Activated T-cell treated with anti-CD3 and anti-CD28 coated beads, Interleukin-2, amount 50 U/mL, for 72 hours (primary cell): ENCODE data around the gene ARL6IP5. TPM values are rescaled to one million over a fixed set of nuclear protein-coding genes. Genes with fewer than 3 reads are reported as not detected.

Source experiments
- ATAC-seq, 2 donors: fragments of 150-1000 bp; cut with Tn5 transposase; replicated peaks in 1 of 2; 2 replicates each; pipeline ENCODE4 v1.10.0; 2021; ENCODE audit warnings: moderate library complexity in 2 of 2, mild to moderate bottlenecking in 1 of 2
- DNase-seq, 2 donors: peaks; one replicate each; pipeline ENCODE4 v3.0.0; 2021 to 2022; ENCODE audit warnings: mixed read lengths in 1 of 2
- H3K27ac Mint-ChIP-seq: one replicate; pipeline ENCODE4 v1.8.0; 2022; ENCODE audit warnings: mild to moderate bottlenecking, moderate library complexity, mixed read lengths
- H3K27me3 Mint-ChIP-seq: one replicate; pipeline ENCODE4 v1.8.0; 2022; ENCODE audit warnings: low read depth, mixed read lengths
- H3K36me3 Mint-ChIP-seq, 2 donors: one replicate each; pipeline ENCODE4 v1.8.0; 2022; ENCODE audit warnings: mixed read lengths in 2 of 2, mild to moderate bottlenecking in 1 of 2; ENCODE audit not compliant: insufficient read depth in 2 of 2
- H3K4me1 Mint-ChIP-seq: one replicate; pipeline ENCODE4 v1.8.0; 2022; ENCODE audit warnings: low read depth, mixed read lengths
- H3K4me3 Mint-ChIP-seq, 2 donors: one replicate each; pipeline ENCODE4 v1.8.0; 2022; ENCODE audit warnings: mild to moderate bottlenecking in 2 of 2, mixed read lengths in 2 of 2, moderate library complexity in 2 of 2
- H3K9me3 Mint-ChIP-seq, 2 donors: one replicate each; pipeline ENCODE4 v1.8.0; 2022; ENCODE audit warnings: mixed read lengths in 2 of 2
- total RNA-seq, 2 donors: library from RNA; stranded (reverse); gene quantifications; one replicate each; pipeline ENCODE4 v1.2.3, GENCODE V29; 2022

Gene ARL6IP5
- total RNA-seq, 2 donors from 2014 or later: 93.1 to 106 TPM

DNA sequence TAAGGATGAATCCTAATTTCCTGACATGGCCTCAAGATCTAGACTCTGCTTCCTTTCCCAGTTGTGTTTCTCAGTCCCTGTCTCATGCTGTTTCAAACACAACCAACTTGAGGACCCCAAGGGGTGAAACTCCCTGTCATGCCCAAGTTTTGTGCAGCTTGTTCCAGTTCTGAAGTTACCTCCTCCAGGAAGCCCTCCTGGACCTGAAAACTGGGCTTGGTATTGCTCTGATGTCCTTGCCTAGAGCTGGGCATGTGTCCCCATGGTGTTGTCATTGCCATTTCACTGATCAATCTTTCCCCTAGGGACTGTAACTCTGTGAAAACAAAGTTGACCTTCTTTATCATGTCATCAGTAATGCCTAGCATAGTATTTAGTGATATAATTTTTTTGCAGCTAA lies 43.8 kb downstream of the ARL6IP5 start:
- Mint-ChIP-seq H3K9me3 (no peaks in the 10 kb centered on the region), H3K27ac (no peak overlapping the region), H3K27me3 (peaks cover 9% of the 10 kb centered on the region), H3K4me1 (no peaks in the 10 kb centered on the region), H3K36me3 (no peaks in the 10 kb centered on the region), H3K4me3 (no peak overlapping the region)
- no peak for DNase-seq
- no peak for ATAC-seq

DNA sequence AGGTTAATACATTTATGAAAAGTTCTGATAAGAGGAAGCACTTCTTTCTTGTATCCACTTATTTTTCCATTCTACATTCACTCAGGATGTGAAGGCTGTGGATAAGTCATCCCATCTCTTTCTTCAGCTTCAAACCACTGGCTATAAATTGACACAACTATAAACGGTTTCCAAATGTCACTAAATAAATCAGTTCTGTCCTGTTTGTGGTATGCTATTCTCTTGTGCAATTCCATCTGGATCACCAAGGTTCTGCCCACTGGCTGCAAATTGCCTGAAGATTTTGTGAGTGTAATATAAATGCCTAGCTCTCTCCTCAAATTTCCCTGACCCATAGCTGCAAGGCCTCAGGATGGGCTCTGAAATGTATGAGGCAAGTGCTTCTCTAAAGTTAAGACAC lies 44.8 kb downstream of the ARL6IP5 start:
- Mint-ChIP-seq H3K9me3 (no peaks in the 10 kb centered on the region), H3K4me3 (no peak overlapping the region), H3K36me3 (no peaks in the 10 kb centered on the region), H3K27ac (no peak overlapping the region), H3K27me3 (peaks cover 9% of the 10 kb centered on the region), H3K4me1 (no peaks in the 10 kb centered on the region)
- DNase-seq (no peak), ATAC-seq (no peak)

DNA sequence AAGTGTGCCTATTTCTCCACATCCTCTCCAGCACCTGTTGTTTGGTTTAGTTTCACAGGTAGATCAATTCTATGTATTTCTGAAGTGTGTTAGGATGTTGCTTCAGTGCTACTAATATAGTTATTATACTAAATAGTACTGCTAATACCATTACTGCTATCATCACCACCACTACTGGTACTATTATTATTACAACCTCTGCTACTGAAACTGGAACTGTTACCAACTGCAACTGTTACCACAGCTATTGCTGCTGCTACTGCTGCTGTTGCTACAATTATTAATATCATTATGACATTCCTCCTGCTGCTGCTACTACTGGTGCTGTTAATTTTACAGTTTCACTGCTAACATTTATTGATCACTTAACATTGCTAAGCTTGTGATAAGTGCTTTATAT lies 46.0 kb downstream of the ARL6IP5 start:
- no peak overlapping the region for H3K27ac Mint-ChIP-seq
- no peak overlapping the region for H3K4me3 Mint-ChIP-seq
- peak in 1 of 2 donors; percentile 30 for ATAC-seq
- DNase-seq: no peak
- H3K36me3 Mint-ChIP-seq: no peaks in the 10 kb centered on the region
- H3K27me3 Mint-ChIP-seq: peaks cover 9% of the 10 kb centered on the region
- H3K9me3 Mint-ChIP-seq: no peaks in the 10 kb centered on the region
- no peaks in the 10 kb centered on the region for H3K4me1 Mint-ChIP-seq

DNA sequence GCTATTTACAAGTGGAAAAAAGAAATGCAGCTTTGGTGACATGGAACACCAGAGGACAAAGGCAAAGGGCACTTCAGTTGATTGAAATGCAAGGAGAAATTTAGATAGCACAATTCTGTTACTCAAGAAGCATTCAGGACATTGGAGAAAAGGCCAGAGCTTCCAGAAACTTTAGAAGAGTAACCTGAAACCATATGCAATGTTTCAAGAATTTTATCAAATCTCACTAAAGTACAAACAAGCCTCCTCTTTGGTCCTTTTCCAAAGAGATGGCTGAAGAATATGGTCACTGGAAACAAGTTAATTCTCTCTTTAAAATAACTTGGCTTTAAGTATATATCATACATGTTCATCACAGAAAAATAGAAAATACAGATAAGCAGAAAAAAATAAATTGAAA lies 52.3 kb downstream of the ARL6IP5 start:
- Mint-ChIP-seq H3K9me3 (no peaks in the 10 kb centered on the region), H3K27ac (no peak overlapping the region), H3K4me1 (peaks cover 2% of the 10 kb centered on the region), H3K4me3 (no peak overlapping the region), H3K36me3 (no peaks in the 10 kb centered on the region), H3K27me3 (peaks cover 14% of the 10 kb centered on the region)
- ATAC-seq (no peak), DNase-seq (no peak)

DNA sequence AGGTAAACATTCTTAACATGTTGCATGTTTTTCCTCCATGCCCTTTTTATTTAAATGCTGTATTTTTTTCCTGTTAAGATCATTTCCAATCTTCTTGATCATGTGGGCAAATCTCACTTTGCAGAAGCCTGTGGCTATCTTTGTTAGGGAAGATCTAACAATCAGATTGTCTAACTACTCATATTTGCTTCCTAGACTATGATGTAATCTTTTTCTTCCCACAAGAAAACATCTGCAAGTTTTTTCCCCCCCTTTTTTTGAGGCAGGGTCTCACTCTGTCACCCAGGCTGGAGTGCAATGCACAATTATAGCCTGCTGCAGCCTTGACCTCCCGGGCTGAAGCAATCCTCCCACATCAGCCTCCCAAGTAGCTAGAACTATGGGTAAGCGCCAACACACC lies 52.7 kb downstream of the ARL6IP5 start:
- Mint-ChIP-seq H3K4me3 (no peak overlapping the region), H3K36me3 (no peaks in the 10 kb centered on the region), H3K9me3 (no peaks in the 10 kb centered on the region), H3K4me1 (peaks cover 5% of the 10 kb centered on the region), H3K27ac (no peak overlapping the region), H3K27me3 (peaks cover 14% of the 10 kb centered on the region)
- ATAC-seq (no peak), DNase-seq (no peak)

DNA sequence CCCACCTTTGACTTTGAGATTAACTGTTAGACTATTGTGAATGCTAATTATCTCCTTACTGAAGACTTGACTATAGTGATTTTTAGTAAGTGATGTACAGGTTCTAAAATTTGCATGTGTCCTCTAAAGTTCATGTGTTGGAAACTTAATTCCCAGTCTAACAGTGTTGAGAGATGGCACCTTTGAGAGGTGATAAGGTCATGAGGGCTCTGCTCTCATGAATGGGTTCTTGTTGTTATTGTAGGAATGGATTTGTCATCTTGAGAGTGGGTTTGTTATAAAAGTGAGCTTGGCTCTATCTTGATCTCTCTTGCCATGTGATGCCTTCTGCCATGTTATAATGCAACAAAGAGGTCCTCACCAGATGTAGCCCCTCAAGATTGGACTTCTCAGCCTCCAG lies 56.6 kb downstream of the ARL6IP5 start:
- Mint-ChIP-seq H3K27ac (no peak overlapping the region), H3K4me1 (peaks cover 11% of the 10 kb centered on the region), H3K27me3 (peaks cover 25% of the 10 kb centered on the region), H3K4me3 (no peak overlapping the region), H3K9me3 (no peaks in the 10 kb centered on the region), H3K36me3 (no peaks in the 10 kb centered on the region)
- ATAC-seq (no peak), DNase-seq (no peak)

DNA sequence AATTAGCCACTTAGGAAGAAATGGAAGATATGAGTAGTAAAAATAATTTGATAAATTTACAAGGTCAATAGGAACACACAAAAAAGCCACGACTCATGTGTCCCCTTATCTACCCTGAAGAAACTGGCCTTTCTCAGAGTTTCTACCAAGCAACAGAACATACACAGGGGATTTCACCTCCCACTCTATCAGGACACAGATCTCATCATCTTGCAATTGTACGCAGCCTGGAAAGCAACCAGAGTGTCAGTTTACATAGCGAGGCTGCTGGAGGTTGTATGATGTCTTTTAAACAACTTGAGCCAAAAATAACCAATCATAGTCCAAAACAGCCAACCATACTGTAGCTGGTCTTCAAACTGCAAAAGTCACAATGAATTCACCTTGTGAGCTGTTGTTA lies 57.4 kb downstream of the ARL6IP5 start:
- Mint-ChIP-seq H3K4me1 (peaks cover 11% of the 10 kb centered on the region), H3K36me3 (no peaks in the 10 kb centered on the region), H3K4me3 (no peak overlapping the region)

DNA sequence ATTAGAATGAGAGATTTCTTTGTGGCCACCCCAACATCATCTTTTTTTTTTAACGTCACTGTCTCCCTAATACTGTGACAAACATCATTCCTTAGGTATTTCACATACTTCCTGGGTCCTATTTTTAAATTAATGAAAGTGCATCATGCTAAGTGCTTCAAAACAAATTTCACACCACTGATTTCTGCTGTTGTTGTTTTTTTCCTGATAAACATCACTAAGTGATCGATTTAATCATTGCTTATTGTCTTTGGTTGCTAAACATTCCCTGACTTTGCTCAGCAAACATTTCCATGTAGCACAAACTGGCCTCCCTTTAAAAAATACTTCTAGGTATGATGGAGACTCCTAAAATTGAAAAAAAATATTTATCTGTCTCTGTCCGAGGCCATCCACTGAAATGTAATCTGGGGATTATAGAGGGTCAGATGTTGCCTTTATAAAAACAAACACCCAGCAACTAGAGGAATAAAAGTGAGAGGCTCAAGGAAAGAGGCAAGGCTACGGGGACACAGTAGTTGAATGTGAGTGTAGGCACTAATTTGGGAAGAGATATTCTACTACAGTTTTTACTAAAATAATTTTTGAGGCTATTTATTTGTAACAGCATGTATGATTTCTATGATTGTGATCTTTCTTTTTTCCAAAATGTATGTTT lies 58.2 kb downstream of the ARL6IP5 start:
- no peak for DNase-seq
- no peaks in the 10 kb centered on the region for H3K36me3 Mint-ChIP-seq
- ATAC-seq: no peak
- no peaks in the 10 kb centered on the region for H3K9me3 Mint-ChIP-seq
- no peak overlapping the region for H3K27ac Mint-ChIP-seq
- H3K4me1 Mint-ChIP-seq: peaks cover 11% of the 10 kb centered on the region
- H3K4me3 Mint-ChIP-seq: no peak overlapping the region
- peaks cover 25% of the 10 kb centered on the region for H3K27me3 Mint-ChIP-seq

More for the DNA sequence above, 57.4 kb downstream of the ARL6IP5 start:
- H3K9me3 Mint-ChIP-seq: no peaks in the 10 kb centered on the region
- H3K27ac Mint-ChIP-seq: no peak overlapping the region
- H3K27me3 Mint-ChIP-seq: peaks cover 25% of the 10 kb centered on the region
- DNase-seq: no peak
- ATAC-seq: no peak

DNA sequence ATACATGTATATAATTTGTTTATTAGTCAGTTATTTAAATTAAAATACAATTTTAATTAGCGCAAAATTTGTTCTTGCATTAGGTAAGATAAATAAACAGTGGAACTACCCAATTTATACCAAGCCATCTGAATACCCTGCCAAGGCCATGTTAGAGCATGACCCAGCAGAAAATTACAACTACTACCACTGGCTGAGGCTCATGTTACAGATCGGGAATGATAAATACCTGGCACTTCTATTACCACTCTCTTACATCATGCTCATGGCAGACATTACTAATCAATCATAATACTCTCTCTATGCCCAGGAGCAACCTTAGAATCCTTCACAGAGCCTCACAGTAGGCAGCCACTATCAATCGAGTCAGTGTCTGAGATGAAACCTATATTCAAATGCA lies 58.9 kb downstream of the ARL6IP5 start:
- no peaks in the 10 kb centered on the region for H3K36me3 Mint-ChIP-seq
- peaks cover 25% of the 10 kb centered on the region for H3K27me3 Mint-ChIP-seq
- ATAC-seq: peak in 1 of 2 donors; percentile 43

DNA sequence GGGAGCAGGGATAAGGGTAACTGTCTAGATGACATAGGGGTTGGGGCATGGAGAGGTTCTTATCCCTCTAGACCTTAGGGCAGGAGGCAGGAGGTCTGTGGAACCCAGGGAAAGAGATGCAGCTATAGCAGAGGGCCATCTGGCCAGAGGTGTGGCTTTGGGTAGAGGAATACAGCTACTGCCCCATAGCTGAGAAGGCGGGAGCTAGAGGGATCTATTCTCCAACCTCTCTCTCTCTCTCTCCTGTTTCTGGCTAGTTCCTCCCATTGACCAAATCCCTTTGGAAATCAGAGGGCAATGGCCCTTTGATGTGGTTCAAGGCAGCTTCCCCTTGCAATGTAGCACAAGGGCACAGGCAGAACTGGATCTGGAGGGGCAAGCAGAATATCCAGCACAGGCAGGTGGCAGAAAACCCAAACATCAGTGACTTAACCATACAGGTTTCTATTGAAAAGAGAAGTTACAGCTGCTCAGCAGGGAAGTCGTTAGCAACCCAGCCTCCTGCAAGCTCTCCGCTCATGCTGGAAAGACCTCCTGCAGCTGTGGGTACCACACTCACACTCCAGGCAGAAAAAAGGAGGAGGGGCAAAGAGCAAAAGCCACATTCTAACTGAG lies 60.0 kb downstream of the ARL6IP5 start:
- no peak for DNase-seq
- Mint-ChIP-seq H3K27ac (no peak overlapping the region), H3K9me3 (no peaks in the 10 kb centered on the region), H3K27me3 (peaks cover 25% of the 10 kb centered on the region), H3K4me1 (peaks cover 11% of the 10 kb centered on the region), H3K4me3 (no peak overlapping the region), H3K36me3 (no peaks in the 10 kb centered on the region)
- ATAC-seq: no peak

More for the DNA sequence above, 58.9 kb downstream of the ARL6IP5 start:
- Mint-ChIP-seq H3K9me3 (no peaks in the 10 kb centered on the region), H3K4me1 (peaks cover 11% of the 10 kb centered on the region), H3K4me3 (no peak overlapping the region), H3K27ac (no peak overlapping the region)
- DNase-seq: no peak

DNA sequence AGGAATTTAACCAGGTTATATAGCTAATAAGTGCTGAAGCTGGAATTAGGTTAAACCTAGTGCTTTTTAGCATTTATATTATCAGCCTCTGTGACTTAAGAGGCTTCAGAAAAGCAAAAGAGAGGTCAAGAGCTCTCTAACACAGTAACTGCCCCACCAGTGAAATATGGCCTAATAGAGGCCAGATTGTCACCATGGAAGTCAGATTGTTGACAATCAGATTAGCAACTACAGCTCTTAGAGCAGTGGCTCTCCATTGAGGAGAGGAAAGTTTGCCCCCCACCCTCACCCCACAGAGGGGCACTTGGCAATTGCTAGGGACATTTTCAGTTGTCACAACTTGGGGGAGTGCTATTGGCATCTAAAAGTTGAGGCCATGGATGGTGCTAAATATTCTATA lies 61.0 kb downstream of the ARL6IP5 start:
- no peaks in the 10 kb centered on the region for H3K36me3 Mint-ChIP-seq
- H3K4me1 Mint-ChIP-seq: peaks cover 11% of the 10 kb centered on the region
- H3K27ac Mint-ChIP-seq: no peak overlapping the region
- DNase-seq (no peak), ATAC-seq (no peak)
- H3K27me3 Mint-ChIP-seq: peaks cover 18% of the 10 kb centered on the region
- no peaks in the 10 kb centered on the region for H3K9me3 Mint-ChIP-seq
- H3K4me3 Mint-ChIP-seq: no peak overlapping the region

DNA sequence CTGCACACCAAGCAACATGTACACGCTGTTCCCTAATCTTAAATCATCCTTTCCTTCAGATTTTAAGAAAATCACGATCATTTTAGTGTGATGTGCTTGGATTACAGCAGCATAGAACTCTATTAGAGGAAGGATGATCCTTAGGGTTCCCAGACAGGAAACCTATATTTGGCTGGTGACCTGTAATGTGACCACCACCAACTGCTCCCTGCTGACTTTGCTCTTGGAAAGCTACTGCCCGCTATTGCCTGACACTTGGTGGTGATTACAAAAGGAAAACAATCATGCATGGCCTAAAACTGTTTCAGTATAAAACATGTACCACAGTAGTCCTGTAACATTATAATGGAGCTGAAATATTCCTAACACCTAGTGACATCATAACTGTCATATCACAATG lies 64.8 kb downstream of the ARL6IP5 start:
- peaks cover 3% of the 10 kb centered on the region for H3K27me3 Mint-ChIP-seq
- H3K4me1 Mint-ChIP-seq: no peaks in the 10 kb centered on the region
- ATAC-seq (no peak), DNase-seq (no peak)
- no peaks in the 10 kb centered on the region for H3K9me3 Mint-ChIP-seq
- H3K4me3 Mint-ChIP-seq: no peak overlapping the region
- H3K27ac Mint-ChIP-seq: no peak overlapping the region
- no peaks in the 10 kb centered on the region for H3K36me3 Mint-ChIP-seq
